ENCODE measurements around the gene FNDC3B.

DNA sequence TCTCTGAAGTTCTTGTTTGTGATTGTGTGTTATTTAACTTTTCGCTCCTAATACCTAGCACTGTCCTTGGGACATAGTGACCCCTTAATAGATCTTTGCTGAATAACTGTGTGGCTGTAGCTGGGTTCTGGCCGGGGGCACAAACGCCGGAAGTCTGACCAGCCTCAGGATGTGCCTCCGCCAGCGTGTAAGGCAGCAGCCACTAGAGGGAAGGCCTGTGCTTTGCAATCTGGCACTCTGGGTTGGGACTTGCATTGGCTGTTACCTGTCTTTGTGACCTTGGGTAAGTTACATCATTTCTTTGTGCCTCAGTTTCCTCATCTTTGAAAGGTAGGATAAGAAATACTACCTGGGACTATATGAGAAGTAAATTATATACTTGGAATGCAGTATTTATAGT lies 250.2 kb downstream of the FNDC3B start:
- TF ChIP-seq JUN (IDR thresholded peaks at IDR 0.05; ENCODE audit: low read depth, low read length): no peak
- peak; percentile 59 to 79 (median 76) for TF ChIP-seq CTCF (IDR thresholded peaks at IDR 0.05; ENCODE audit: control extremely low read depth in 1 of 3, insufficient read depth in 1 of 3, low read depth in 1 of 3, low read length in 3 of 3)
- no peak for TF ChIP-seq CBX8 (IDR thresholded peaks at IDR 0.05; ENCODE audit: borderline replicate concordance, low read depth, low read length)
- no peak for TF ChIP-seq SIN3A (conservative IDR thresholded peaks at IDR 0.05 in 1 of 2, IDR thresholded peaks at IDR 0.05 in 1 of 2; ENCODE audit: low read depth in 1 of 2, low read length in 2 of 2)
- no peak for TF ChIP-seq NRF1 (IDR thresholded peaks at IDR 0.05; ENCODE audit: low read depth, low read length)
- TF ChIP-seq TAF1 (IDR thresholded peaks at IDR 0.05; ENCODE audit: low read depth, low read length): no peak
- TF ChIP-seq HDAC6 (IDR thresholded peaks at IDR 0.05; ENCODE audit: low read depth, low read length): no peak
- no peak for TF ChIP-seq RXRA (IDR thresholded peaks at IDR 0.05; ENCODE audit: insufficient read depth, low read depth, low read length)
- TF ChIP-seq SP2 (IDR thresholded peaks at IDR 0.05; ENCODE audit: low read length): no peak
- TF ChIP-seq ZNF274 (IDR thresholded peaks at IDR 0.05; ENCODE audit: borderline replicate concordance, extremely low read depth, low read length): no peak
- no peak for TF ChIP-seq YY1 (IDR thresholded peaks at IDR 0.05; ENCODE audit: low read depth, low read length)
